ENCODE measurements around the gene GUK1.
A peak's percentile ranks its signal among the peaks of the same experiment; 100 is the strongest.
"Not testable (repeated sequence)": the region's sequence is repeated elsewhere in the genome, so short reads cannot be mapped to it uniquely, and the experiment has no call there.

Gene GUK1

GRCh38 chr1:228162286-228163006 lies 22.4 kb downstream of the GUK1 start:
- no peak for DNase-seq (ENCODE audit: low read depth in 2 of 2)

- DNase-seq (ENCODE audit: low read depth in 2 of 2): no peak
Observed at GRCh38 chr1:228163007-228163753, 23.1 kb downstream of the GUK1 start.

DNA sequence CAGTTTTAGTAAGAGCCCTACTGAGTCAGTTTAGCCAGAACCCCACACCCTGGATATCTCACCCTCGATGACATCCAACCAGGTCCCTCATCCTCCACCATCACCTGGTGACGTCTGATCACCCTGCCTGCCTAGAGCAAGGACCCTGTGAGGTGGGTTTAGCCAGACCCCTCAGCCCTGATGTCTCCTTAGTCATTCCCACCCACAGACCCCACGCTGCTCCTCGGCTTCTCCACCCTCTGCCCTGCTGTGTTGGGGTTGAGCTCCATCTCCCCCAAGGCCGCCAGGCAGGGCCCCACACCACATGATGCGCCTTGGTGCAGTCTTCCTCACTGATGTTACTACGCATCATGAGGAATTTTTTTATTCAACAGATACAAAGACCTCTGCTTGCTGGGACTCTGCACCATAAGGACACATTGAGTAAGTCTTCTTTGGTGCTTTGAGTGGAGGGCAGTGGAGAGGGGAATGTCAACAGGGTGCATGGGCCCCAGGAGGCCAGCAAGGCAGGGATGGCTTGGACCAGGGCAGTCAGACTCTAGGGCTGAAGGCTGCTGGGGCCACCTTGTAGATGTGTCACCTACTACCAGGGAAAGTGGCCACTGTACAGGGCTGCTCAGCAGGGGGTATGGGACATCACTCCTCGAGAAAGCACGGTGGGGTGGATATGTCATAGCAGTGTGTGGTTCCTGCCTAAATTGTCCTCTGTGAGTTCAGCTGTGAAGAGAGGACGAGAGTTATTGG lies 23.9 kb downstream of the GUK1 start:
- no peak for DNase-seq (ENCODE audit: low read depth in 2 of 2)

GRCh38 chr1:228164561-228165371 lies 24.7 kb downstream of the GUK1 start:
- no peak for DNase-seq (ENCODE audit: low read depth in 2 of 2)

DNA sequence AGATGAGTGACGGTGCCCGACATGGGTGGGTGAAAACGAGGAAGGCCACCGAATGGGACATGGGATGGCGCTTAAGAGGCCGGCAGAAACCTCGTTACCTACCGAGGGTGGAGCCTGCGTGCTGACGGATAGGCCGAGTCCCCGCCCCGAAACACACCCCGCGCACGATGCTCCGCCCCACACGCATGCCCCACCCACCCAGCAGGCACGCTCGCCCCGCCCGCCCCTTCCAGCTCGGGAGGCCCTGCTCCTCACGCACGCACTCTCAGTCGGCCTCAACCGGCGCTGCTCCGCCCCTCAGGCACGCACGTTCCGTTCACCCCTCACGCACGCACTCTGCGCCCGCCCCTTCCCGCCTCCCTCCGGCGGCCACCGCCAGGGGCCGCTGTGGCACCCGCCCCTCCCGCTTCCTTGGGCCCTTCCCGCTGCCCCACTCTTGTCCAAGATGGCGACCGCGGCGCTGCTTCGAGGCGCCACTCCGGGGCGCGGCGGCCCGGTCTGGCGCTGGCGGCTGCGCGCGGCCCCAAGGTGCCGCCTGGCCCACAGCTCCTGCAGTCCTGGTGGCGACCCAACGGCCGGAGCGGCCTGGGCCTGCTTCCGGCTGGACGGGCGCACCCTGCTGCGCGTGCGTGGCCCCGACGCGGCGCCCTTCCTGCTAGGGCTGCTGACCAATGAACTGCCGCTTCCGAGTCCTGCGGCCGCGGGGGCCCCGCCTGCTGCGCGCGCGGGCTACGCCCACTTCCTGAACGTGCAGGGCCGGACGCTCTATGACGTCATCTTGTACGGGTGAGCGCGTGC lies 25.5 kb downstream of the GUK1 start, which contains the start of gene IBA57:
Gene IBA57 (plus strand): TSS at position 433 of the 798 bp plus-strand sequence. CDS start 13 bp downstream, at position 446.
- peak; percentile 99 for DNase-seq (ENCODE audit: low read depth in 2 of 2)

- peak in 1 of 2 donors; percentile 20 for DNase-seq (ENCODE audit: low read depth in 2 of 2)
Observed at GRCh38 chr1:228166170-228166936, 26.3 kb downstream of the GUK1 start.

DNA sequence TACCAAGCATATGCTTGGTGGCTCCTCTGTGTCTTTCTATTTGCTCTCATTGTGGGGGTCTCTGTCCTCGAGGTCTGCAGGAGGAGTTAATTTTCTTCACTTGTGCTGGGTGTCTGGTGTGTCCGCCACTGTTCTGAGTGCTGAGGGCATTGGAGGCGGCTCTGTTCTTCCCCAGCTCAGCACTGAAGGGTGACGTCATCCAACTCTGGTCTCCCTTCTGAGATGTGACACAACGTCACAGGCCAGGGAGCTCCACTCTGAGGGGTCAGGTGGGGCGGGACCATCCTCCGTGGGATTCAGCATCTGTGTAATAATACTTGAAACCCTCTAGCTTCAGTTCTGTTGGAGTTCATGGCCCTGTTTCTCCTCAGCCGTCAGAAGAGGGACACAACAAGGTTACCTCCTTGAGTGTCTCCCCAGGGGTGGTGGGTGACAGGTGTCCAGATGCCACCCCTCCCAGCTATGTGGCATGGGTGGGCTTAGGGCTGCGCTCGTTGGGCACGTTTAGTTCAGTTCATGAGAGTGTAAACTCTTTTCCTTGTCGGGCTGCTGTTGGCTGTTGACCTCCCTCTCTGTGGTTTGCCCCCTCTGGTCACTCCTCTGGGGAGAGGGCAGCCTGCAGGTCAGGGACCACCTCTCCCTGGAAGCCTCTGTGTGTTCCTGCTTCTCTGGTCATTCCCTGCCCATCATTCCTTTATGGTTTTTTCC lies 28.6 kb downstream of the GUK1 start:
- DNase-seq (ENCODE audit: low read depth in 2 of 2): no peak

DNA sequence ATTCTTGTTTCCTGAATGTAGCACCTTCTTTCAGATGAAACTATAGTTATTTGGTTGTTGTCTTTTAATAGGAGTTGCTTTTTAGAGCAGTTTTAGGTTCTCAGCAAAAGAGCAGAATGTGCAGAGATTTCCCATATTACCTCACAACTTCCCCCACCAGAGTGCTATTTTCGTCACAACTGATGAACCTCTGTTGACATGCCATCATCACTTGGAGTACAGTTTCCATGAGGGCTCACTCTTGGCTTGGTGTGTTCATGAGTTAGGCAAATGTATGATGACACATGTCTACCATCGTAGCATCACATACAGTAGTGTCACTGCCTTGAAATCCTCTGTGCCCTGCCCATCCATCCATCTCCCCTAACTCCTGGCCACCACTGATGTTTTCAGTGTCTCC lies 29.3 kb downstream of the GUK1 start:
- no peak for DNase-seq (ENCODE audit: low read depth in 2 of 2)

- no peak for DNase-seq (ENCODE audit: low read depth in 2 of 2)
Observed at GRCh38 chr1:228170666-228171065, 30.6 kb downstream of the GUK1 start.

- no peak for DNase-seq (ENCODE audit: low read depth in 2 of 2)
Observed at GRCh38 chr1:228171221-228171891, 31.3 kb downstream of the GUK1 start.

DNA sequence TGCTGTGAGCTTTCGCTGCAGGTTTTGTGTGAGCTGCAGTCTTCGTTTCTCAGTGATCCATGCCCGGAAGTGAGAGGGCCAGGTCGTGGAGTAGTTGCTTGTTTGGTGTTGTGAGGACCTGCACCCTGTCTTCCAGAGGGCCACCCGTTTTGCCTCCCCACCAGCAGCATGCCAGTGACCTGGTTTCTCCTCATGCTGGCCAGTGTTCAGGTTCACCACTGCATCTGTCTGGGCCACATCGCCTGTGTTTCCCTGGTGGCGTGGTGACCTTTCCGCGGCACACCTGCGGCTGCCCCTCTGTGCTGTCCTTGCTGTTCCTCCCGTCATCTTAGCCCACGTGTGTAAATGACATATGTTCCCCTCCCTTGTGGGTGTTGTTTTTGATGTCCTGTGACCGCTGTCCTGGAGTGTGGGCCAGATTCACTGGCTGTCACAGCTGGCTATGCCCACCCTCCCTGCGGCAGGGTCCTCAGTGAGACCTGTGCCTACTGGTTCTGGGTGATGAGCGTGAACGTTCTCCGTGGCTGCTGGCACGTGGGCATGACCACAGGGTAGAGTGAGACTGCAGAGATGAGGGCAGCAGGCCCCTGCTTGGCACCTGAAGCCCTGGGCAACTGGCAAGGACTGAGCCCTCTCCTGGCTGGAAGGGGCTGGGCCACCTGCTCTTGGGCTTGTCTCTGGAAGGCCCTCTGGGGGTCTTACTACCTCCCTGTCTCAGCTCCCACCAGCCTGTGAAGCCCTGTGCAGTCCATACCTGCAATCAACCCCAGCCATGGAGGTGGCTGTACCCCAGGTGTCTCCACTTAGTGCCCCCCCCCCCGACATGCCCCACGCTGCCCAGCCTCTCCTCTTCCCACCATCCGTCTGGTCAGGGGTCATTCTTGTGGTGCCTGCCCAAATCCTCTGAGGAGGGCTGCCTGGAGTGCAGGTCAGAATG lies 32.8 kb downstream of the GUK1 start:
- no peak for DNase-seq (ENCODE audit: low read depth in 2 of 2)

- DNase-seq (ENCODE audit: low read depth in 2 of 2): not testable (repeated sequence)
Observed at GRCh38 chr1:228173528-228174481, 33.7 kb downstream of the GUK1 start.

GRCh38 chr1:228174482-228175315 lies 34.6 kb downstream of the GUK1 start:
- DNase-seq (ENCODE audit: low read depth in 2 of 2): no peak

DNA sequence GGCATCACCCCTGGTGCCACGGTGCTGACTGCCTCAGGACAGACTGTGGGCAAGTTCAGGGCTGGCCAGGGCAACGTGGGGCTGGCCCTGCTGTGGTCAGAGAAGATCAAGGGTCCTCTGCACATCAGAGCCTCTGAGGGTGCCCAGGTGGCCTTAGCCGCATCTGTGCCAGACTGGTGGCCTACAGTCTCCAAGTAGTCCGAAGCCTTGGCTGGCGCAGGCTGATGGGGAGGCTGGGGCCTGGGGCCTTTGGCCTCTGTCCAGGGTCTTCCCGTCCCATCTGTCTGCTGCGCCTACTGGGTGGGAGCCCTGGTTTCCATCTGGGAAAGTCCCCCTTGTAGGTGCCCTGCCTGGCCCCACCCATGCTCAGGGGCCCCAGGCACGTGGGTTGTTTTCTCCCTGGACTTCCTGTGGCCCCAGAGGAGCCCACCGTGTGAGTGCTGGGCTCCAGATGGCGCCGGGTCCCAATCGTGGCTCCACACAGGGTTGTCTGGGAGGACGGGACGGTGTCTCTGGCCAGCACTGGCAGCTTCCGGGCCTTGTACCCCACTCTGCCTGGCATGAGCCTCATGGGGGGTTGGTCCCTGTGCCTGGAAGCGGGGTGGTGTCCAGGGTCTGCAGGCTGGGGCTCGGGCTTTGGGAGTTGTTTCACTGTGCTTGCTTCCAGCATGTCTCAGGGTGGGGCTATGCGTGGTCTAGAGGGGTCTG lies 35.4 kb downstream of the GUK1 start:
- no peak for DNase-seq (ENCODE audit: low read depth in 2 of 2)

- no peak for DNase-seq (ENCODE audit: low read depth in 2 of 2)
Observed at GRCh38 chr1:228176024-228176395, 35.9 kb downstream of the GUK1 start.

Data from stimulated activated CD8-positive, alpha-beta memory T cell treated with anti-CD3 and anti-CD28 coated beads, Interleukin-15, amount 100 ng/mL, for 48 hours (primary cell).